Stimulated activated CD8-positive, alpha-beta memory T cell treated with anti-CD3 and anti-CD28 coated beads, Interleukin-7, amount 100 ng/mL, for 1 hour (primary cell): ENCODE data around the gene KIF22.
"Not testable (repeated sequence)": the region's sequence is repeated elsewhere in the genome, so short reads cannot be mapped to it uniquely, and the experiment has no call there.

Experiments
- DNase-seq, 2 donors: peaks; one replicate each; pipeline ENCODE4 v3.0.0-alpha.2; 2020; ENCODE audit warnings: low read depth in 2 of 2

KIF22 gene

DNA sequence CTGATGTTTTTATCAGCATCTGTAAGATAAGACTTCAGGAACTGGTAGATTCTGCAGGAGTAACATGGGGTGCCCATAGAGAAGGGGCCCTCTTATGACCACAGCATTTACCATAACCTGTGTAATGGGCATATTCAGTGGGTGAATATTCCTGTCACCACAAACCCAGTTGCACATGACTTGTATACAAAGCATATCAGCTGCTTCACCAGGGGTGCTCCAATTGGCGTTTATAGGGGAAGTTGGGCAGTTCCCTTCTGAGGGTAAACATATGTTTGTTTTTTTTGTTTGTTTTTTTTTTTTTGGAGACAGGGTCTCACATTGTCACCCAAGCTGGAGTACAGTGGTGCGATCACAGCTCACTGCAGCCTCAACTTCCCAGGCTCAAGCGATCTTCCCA, 24.0 kb upstream of the KIF22 start:
- DNase-seq: no peak

GRCh38 chr16:29767062-29767461, 23.5 kb upstream of the KIF22 start:
- no peak for DNase-seq

- no peak for DNase-seq
Measured at GRCh38 chr16:29769507-29769906, 21.0 kb upstream of the KIF22 start.

DNA sequence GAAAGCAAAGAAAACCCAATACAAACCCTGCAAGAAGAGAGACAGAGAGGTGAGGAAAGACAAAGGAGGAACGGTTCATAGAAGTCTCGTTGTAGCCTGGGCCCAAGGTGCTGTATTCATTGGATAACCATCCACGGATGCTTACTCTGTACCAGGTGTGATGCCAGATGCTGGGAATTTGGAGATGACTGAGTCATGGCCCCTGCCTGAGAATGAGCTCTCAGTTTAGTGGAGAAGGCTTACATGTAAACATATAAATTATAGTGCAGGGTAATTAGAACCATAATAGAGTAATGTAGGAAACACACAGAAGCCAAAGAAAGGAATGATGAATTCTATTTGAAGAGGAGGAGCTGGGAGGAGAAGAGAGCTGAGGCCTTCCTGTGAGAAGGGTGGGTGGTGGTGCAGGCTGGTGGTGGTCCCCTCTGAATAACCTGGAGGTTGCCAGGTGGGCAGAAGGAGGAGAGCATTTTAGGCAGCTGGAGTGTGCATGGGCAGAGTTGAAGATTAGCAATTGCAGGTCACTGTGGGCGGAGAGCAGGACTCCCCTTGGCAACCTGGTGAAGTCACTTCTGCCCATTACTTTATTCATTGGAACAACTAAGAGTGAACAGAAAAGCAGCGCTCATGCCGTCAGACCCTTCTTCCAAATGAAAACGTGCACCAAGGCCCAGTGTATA, 20.2 kb upstream of the KIF22 start:
- no peak for DNase-seq

- DNase-seq: not testable (repeated sequence)
Measured at GRCh38 chr16:29772330-29772729, 18.2 kb upstream of the KIF22 start.

DNA sequence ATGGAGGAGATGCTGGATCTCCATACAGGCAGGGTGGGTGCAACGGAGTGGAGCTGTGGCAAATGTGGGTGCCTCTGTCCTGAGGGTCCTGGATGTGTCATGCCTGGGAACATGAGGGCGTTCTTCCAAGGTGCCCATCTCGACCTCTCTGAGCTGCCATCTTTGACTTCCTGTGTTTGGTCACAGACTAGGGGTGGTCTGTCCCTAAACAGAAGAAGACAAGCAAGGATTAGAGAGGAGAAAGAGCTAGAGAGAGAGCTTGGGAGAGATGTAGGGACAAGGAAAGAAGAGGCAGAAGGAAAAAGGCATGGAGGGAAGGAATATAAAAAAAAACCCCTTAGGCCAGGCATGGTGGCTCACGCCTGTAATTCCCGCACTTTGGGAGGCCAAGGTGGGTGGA, 15.8 kb upstream of the KIF22 start:
- no peak for DNase-seq

DNA sequence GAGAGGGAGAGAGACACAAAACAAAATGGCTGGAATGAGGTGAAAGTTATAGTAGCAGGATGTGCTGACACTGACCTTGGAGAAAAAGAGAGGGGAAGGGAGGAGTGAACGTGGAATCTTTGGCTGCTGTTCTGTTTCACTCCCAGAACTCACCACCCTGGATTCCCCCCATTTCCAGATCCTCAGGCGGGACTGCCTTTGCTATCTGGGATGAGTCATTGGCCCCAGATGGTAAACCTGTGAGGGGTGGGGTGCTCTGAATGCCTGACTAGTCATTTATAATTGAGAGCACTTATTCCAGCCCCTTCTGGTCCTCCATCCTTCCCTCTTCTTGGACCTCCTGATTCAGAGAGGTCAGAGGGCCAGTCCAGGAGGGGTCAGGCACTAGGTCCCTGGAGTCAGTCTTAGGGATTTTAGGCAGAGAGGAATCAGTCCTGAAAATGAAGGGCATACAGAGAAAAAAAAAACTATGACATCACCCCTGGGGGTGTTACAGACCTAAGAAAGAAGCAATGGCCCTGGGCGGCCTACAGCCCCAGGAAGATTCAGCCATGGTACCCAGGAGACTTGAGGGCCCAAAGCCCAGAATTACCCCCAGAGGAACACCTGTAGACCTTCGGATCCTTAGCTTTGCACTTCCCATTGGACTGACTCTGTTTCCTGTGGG, 14.7 kb upstream of the KIF22 start:
- no peak for DNase-seq

- DNase-seq: no peak
Measured at GRCh38 chr16:29777576-29778350, 12.8 kb upstream of the KIF22 start, which contains the start of gene ZG16. Gene ZG16 (plus strand): TSS chr16:29778256. CDS start chr16:29779267, 1,011 bp downstream.

- DNase-seq: no peak
Measured at GRCh38 chr16:29779474-29779873, 11.1 kb upstream of the KIF22 start.

- not testable (repeated sequence) for DNase-seq
Measured at GRCh38 chr16:29783094-29783953, 7.2 kb upstream of the KIF22 start.

DNA sequence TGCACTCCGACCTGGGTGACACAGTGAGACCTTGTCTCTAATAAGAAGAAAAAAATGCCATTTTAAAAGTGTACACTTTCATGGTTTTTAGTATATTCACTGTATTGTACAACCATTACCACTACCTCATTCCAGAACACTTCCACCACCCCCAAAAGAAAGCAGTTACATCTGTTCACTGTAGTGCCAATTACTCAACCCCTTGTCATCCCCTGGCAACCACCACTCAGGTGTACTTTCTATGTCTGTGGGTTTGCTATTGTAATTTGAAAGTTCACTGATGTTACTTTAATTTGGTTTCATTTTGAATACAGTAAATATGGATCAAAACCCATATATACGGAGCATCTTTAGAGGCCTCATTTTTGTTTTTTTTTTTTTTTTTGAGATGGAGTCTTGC, 6.4 kb upstream of the KIF22 start:
- DNase-seq: no peak

GRCh38 chr16:29784901-29785500, 5.5 kb upstream of the KIF22 start:
- peak in 1 of 2 donors; percentile 54 for DNase-seq

GRCh38 chr16:29787155-29787554, 3.4 kb upstream of the KIF22 start:
- not testable (repeated sequence) for DNase-seq

DNA sequence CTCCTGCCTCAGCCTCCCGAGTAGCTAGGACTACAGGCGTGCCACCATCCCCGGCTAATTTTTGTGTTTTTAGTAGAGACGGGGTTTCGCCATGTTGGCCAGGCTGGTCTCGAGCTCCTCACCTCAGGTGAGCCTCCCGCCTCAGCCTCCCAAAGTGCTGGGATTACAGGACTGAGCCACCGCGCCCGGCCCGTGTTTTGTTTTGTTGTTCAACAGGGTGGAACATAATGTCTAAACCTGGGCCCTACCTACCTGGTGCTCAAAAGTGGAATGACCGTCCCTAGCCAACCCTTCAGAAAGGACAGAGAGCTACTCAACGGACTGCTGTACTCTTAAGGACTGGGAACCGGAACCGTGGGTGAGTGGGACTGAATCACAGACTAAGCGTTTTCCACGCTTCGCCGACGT, 772 bp upstream of the KIF22 start:
- DNase-seq: no peak

- DNase-seq: no peak
Measured at GRCh38 chr16:29790949-29791844, 646 bp downstream of the KIF22 start.

DNA sequence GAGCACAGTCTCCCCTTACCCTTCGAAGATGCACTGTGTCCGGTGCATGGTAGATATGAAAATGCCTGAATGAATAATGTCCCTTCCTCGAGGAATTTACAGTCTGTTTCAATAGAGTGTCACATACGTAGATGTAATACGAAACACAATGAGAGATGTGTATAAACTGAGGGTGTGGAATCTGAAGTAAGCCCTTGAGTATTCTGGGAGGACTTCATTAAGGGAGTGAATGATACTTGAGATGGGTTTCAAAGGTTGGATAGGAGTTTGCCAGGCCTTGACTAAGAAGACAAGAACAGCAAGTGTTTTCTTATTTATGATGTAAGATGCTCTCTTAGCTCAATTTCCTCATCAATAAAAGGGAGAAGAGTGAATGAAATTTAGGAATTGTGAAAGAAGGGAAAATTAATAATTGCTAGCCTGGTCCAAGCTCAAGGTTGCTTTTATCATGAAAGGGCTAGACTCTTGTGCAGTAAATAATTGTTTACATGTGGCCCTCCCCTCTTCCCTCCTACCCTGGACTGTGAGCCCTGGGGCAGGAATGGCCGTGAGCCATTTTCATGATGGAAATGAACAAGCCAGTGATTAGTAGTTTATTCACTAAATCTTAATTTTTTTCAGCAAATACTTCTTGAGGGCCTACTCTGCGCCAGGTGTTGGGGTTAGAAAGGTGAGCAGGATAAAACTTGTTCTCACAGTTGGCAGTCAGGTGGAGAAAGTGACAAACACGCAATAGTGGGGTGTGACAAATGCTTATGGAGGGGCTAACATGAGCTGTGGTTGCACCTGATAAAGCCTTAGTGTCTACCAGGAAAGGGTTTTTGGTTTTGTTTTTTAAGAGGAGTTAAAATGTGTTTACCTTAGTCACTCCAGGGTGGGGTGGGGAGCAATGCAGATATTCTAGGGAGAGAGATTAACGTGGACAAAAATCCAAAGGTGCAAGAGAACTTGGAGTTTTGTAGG, 1.6 kb downstream of the KIF22 start:
- DNase-seq: no peak

GRCh38 chr16:29793153-29793552, 2.6 kb downstream of the KIF22 start:
- not testable (repeated sequence) for DNase-seq

GRCh38 chr16:29794231-29794710, 3.7 kb downstream of the KIF22 start:
- no peak for DNase-seq

- no peak for DNase-seq
Measured at GRCh38 chr16:29802416-29802935, 11.9 kb downstream of the KIF22 start.
